HepG2 (cell line): Measurements from ENCODE around the gene DCST2. TPM values are rescaled to one million over a fixed set of nuclear protein-coding genes. Genes with fewer than 3 reads are reported as not detected.

Experiments
- ARID3A ChIP-seq: IDR thresholded peaks from 2 replicates; pipeline ENCODE4 v1.6.1; 2012; ENCODE audit warnings: low read depth, low read length, improper control_type of control experiment
- ATF7 ChIP-seq, 2 experiments: fragments of 450-650 bp in 1 of 2; sonication (generic) in 1 of 2; formaldehyde crosslinking in 1 of 2; IDR thresholded peaks; 2 replicates each; pipeline versions ENCODE4 v1.4.0 to v1.6.1; 2016 to 2020; ENCODE audit warnings: antibody characterized with exemption in 1 of 2, mild to moderate bottlenecking in 1 of 2, missing genetic modification reagents in 1 of 2
- CEBPB ChIP-seq: IDR thresholded peaks from 2 replicates; pipeline ENCODE4 v1.6.1; 2011; ENCODE audit warnings: low read depth, low read length, improper control_type of control experiment, borderline replicate concordance
- CENPBD1 ChIP-seq: sonication (generic); formaldehyde crosslinking; IDR thresholded peaks from 2 replicates; pipeline ENCODE4 v1.8.0; 2022; ENCODE audit warnings: missing genetic modification reagents, low read depth, mild to moderate bottlenecking, borderline replicate concordance
- CREM ChIP-seq, 2 experiments: sonication (generic) in 1 of 2; formaldehyde crosslinking in 1 of 2; IDR thresholded peaks; 2 replicates each; pipeline versions ENCODE4 v1.4.0 to v1.6.1; 2016 to 2020; ENCODE audit warnings: antibody characterized with exemption in 1 of 2, mild to moderate bottlenecking in 1 of 2, missing genetic modification reagents in 1 of 2
- FOXK1 ChIP-seq: sonication (generic); formaldehyde crosslinking; IDR thresholded peaks from 2 replicates; pipeline ENCODE4 v1.4.0; 2020; ENCODE audit warnings: low read depth, missing genetic modification reagents, borderline replicate concordance
- HNRNPH1 ChIP-seq: fragments of 200-400 bp; formaldehyde crosslinking; optimal IDR thresholded peaks from 2 replicates; pipeline ENCODE3; 2017; ENCODE audit warnings: mild to moderate bottlenecking, low read depth, low read length
- HNRNPK ChIP-seq: fragments of 200-400 bp; formaldehyde crosslinking; IDR thresholded peaks from 2 replicates; pipeline ENCODE4 v1.6.1; 2018; ENCODE audit warnings: low read length, low read depth, moderate library complexity, mild to moderate bottlenecking; ENCODE audit not compliant: poor library complexity, severe bottlenecking
- IRF9 ChIP-seq: sonication (generic); formaldehyde crosslinking; IDR thresholded peaks from 2 replicates; pipeline ENCODE4 v1.8.0; 2022; ENCODE audit warnings: missing genetic modification reagents, mild to moderate bottlenecking, borderline replicate concordance
- NAIF1 ChIP-seq: sonication (generic); formaldehyde crosslinking; IDR thresholded peaks from 2 replicates; pipeline ENCODE4 v1.5.0; 2020; ENCODE audit warnings: mild to moderate bottlenecking, missing genetic modification reagents, borderline replicate concordance
- NRL ChIP-seq: sonication (generic); formaldehyde crosslinking; IDR thresholded peaks from 2 replicates; pipeline ENCODE4 v1.5.0; 2020; ENCODE audit warnings: missing genetic modification reagents, mild to moderate bottlenecking, moderate library complexity, borderline replicate concordance
- POLR2AphosphoS2 ChIP-seq: IDR thresholded peaks from 2 replicates; pipeline ENCODE4 v1.6.1; 2011; ENCODE audit warnings: low read depth, low read length, improper control_type of control experiment
- REPIN1 ChIP-seq: sonication (generic); formaldehyde crosslinking; IDR thresholded peaks from 2 replicates; pipeline ENCODE4 v1.8.0; 2022; ENCODE audit warnings: missing genetic modification reagents, low read depth, mild to moderate bottlenecking, borderline replicate concordance
- RFX3 ChIP-seq: IDR thresholded peaks from 2 replicates; pipeline ENCODE4 v1.6.1; 2016; ENCODE audit warnings: missing biosample characterization, missing genetic modification reagents
- SRF ChIP-seq: IDR thresholded peaks from 2 replicates; pipeline ENCODE4 v1.6.1; 2011; ENCODE audit warnings: mild to moderate bottlenecking, low read depth, low read length, moderate library complexity
- ZFP36L2 ChIP-seq: sonication (generic); formaldehyde crosslinking; IDR thresholded peaks from 2 replicates; pipeline ENCODE4 v1.4.0; 2020; ENCODE audit warnings: missing genetic modification reagents
- ZKSCAN5 ChIP-seq: sonication (generic); formaldehyde crosslinking; IDR thresholded peaks from 2 replicates; pipeline ENCODE4 v1.5.1; 2020; ENCODE audit warnings: mild to moderate bottlenecking, missing genetic modification reagents
- ZNF180 ChIP-seq: sonication (generic); formaldehyde crosslinking; IDR thresholded peaks from 2 replicates; pipeline ENCODE4 v1.4.0; 2020; ENCODE audit warnings: low read depth, missing genetic modification reagents, borderline replicate concordance
- ZNF512B ChIP-seq: sonication (generic); formaldehyde crosslinking; IDR thresholded peaks from 2 replicates; pipeline ENCODE4 v1.5.1; 2020; ENCODE audit warnings: missing genetic modification reagents, mild to moderate bottlenecking, borderline replicate concordance
- ZNF652 ChIP-seq: IDR thresholded peaks from 2 replicates; pipeline ENCODE4 v1.6.1; 2016; ENCODE audit warnings: low read depth, borderline replicate concordance
- ZNF709 ChIP-seq: sonication (generic); formaldehyde crosslinking; IDR thresholded peaks from 2 replicates; pipeline ENCODE4 v1.5.0; 2020; ENCODE audit warnings: mild to moderate bottlenecking, missing genetic modification reagents
- ZNF737 ChIP-seq: sonication (generic); formaldehyde crosslinking; IDR thresholded peaks from 2 replicates; pipeline ENCODE4 v1.5.0; 2020; ENCODE audit warnings: missing genetic modification reagents, mild to moderate bottlenecking, borderline replicate concordance
- ZNF75D ChIP-seq: sonication (generic); formaldehyde crosslinking; IDR thresholded peaks from 2 replicates; pipeline ENCODE4 v1.8.1; 2023; ENCODE audit warnings: missing genetic modification reagents, mild to moderate bottlenecking, borderline replicate concordance
- ZNF850 ChIP-seq: sonication (generic); formaldehyde crosslinking; conservative IDR thresholded peaks from 2 replicates; pipeline ENCODE4 v1.9.0; 2021; ENCODE audit warnings: mild to moderate bottlenecking, missing genetic modification reagents
- polyA plus RNA-seq, 8 experiments: library from polyadenylated mRNA; depleted of rRNA in 3 of 8; stranded (reverse) in 7 of 8; unstranded in 1 of 8; fragments of >200 nt; fragmentation: Illumina TruSeq in 4 of 8; extraction: Trizol in 4 of 8; gene quantifications; 2 replicates each; pipeline versions ENCODE4 v1.2.1 to v1.2.3, GENCODE V29; 2011 to 2016; ENCODE audit warnings: low read depth in 4 of 8, missing spikeins in 1 of 8, mixed read lengths in 1 of 8; ENCODE audit not compliant: insufficient read depth in 1 of 8
- total RNA-seq, 5 experiments: library from RNA; depleted of rRNA; stranded (reverse); fragments of >200 nt; fragmentation: Illumina TruSeq; extraction: Trizol; gene quantifications; 2 replicates each; pipeline ENCODE4 v1.2.3, GENCODE V29; 2016; ENCODE audit warnings: low read depth in 1 of 5

The DCST2 gene
- total and polyA plus RNA-seq, 2 of the 13 experiments (the other 11 are each of a cell fraction or from before 2014, with no cell fraction given) = 0.74 TPM; not detected in 1

GRCh38 chr1:154974808-154975408 lies 58.7 kb downstream of the DCST2 start (continued):
- TF ChIP-seq ZNF180 (CRISPR knock-in tag) (no peak), ZNF652 (CRISPR knock-in tag) (no peak), HNRNPH1 (no peak), ZKSCAN5 (CRISPR knock-in tag) (no peak), NAIF1 (no peak; the same call in 1 of the 2 replicates), CEBPB (no peak), NRL (CRISPR knock-in tag) (peak; percentile 62; the same call in 1 of the 2 replicates), ZFP36L2 (no peak), ZNF850 (CRISPR knock-in tag) (no peak), FOXK1 (CRISPR knock-in tag) (peak; percentile 10; the same call in 1 of the 2 replicates), ATF7 (IDR thresholded peaks at IDR 0.05) (no peak), ATF7 (CRISPR knock-in tag; IDR thresholded peaks at IDR 0.05) (no peak), ZNF737 (CRISPR knock-in tag) (no peak), SRF (no peak), HNRNPK (no peak), CENPBD1 (no peak), IRF9 (CRISPR knock-in tag) (no peak), REPIN1 (CRISPR knock-in tag) (no peak), POLR2AphosphoS2 (no peak), ZNF512B (CRISPR knock-in tag) (no peak), CREM (IDR thresholded peaks at IDR 0.05) (no peak), CREM (CRISPR knock-in tag; IDR thresholded peaks at IDR 0.05) (no peak), ARID3A (peak; percentile 34; the same call in 1 of the 2 replicates), ZNF75D (CRISPR knock-in tag) (no peak), RFX3 (CRISPR knock-in tag) (no peak), ZNF709 (CRISPR knock-in tag) (no peak)
